ENCODE results near the gene ANKS6. TPM values are rescaled to one million over a fixed set of nuclear protein-coding genes. Genes with fewer than 3 reads are reported as not detected.

Gene ANKS6
- total and polyA plus RNA-seq, 2 of the 8 experiments (the other 6 are each of a cell fraction or from before 2014, with no cell fraction given): 34.1 to 56.3 TPM

DNA sequence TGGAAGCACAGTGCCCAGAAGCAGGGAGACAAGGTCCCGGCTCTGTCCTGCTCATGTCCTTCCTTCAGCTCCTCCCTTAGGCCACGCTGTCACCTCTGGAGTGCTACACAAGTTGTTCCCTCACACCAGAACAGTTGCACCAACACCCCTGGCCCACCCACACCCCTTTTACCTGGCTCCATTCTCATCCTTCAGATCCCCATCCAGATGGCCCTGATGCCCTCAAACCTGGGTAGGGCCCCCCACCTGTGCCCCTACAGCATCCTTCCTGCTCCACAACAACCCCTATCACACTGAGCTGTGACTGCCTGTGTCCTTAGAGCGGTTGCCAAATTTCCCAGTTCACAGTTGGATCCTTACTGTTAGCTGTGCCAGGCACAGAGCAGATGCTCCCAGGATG lies 29.2 kb downstream of the ANKS6 start:
- Histone ChIP-seq H3K27ac (ENCODE audit: low read depth, low read length) (no peak overlapping the region), H3K18ac (ENCODE audit: extremely low read depth, low read length) (no peak overlapping the region), H3K14ac (ENCODE audit: insufficient read length) (no peak overlapping the region), H3K9ac (replicated peaks in 1 of 4; ENCODE audit: extremely low read depth in 1 of 4, low read depth in 3 of 4, low read length in 3 of 4) (no peak overlapping the region), H3K79me1 (ENCODE audit: low read depth, low read length) (no peaks in the 10 kb centered on the region), H2BK12ac (ENCODE audit: low read depth, low read length) (no peak overlapping the region), H4K91ac (replicated peaks; ENCODE audit: insufficient read length, low read length) (no peak overlapping the region), H2BK120ac (replicated peaks; ENCODE audit: low read depth, low read length) (no peak overlapping the region), H2AFZ (ENCODE audit: low read length) (no peak overlapping the region), H3K4me3 (ENCODE audit: extremely low read depth in 1 of 4, insufficient read depth in 2 of 4, low read depth in 3 of 4, low read length in 4 of 4) (no peak overlapping the region), H2BK15ac (ENCODE audit: low read length) (no peak overlapping the region), H3K36me3 (ENCODE audit: control insufficient read depth in 2 of 4, insufficient read depth in 4 of 4, low read length in 3 of 4) (peaks cover 16 to 60% (median 34%) of the 10 kb centered on the region in 4 experiments; a peak in 7 of 8 replicates), H4K20me1 (replicated peaks in 1 of 2; ENCODE audit: control insufficient read depth in 1 of 2, insufficient read depth in 2 of 2, low read length in 2 of 2) (peaks cover 0 to 9% of the 10 kb centered on the region in 2 experiments), H3K27me3 (replicated peaks in 1 of 4; ENCODE audit: control insufficient read depth in 3 of 4, extremely low read depth in 1 of 4, insufficient read depth in 3 of 4, low read length in 3 of 4) (no peaks in the 10 kb centered on the region), H3K4ac (replicated peaks; ENCODE audit: insufficient read length, low read depth, low read length) (no peak overlapping the region), H3K23me2 (ENCODE audit: low read depth, low read length) (no peaks in the 10 kb centered on the region), H3K4me2 (ENCODE audit: insufficient read depth in 1 of 2, low read depth in 2 of 2, low read length in 2 of 2) (no peak overlapping the region), H3K9me3 (ENCODE audit: insufficient read depth in 2 of 2, low read depth in 1 of 2, low read length in 1 of 2) (no peaks in the 10 kb centered on the region), H3K23ac (ENCODE audit: insufficient read length) (no peak overlapping the region), H2BK5ac (ENCODE audit: low read depth, low read length) (no peak overlapping the region), H3K4me1 (replicated peaks in 1 of 4; ENCODE audit: control insufficient read depth in 3 of 4, insufficient read depth in 4 of 4, low read length in 3 of 4) (no peaks in the 10 kb centered on the region; a peak in 2 of 7 replicates), H3K79me2 (ENCODE audit: control insufficient read depth in 1 of 2, insufficient read depth in 2 of 2, low read length in 2 of 2) (no peaks in the 10 kb centered on the region), H4K8ac (ENCODE audit: extremely low read depth, insufficient read depth, low read length) (no peak overlapping the region), H4K5ac (ENCODE audit: insufficient read length, low read depth, low read length) (no peak overlapping the region), H3K56ac (replicated peaks; ENCODE audit: insufficient read length, low read depth, low read length) (no peak overlapping the region), H2BK20ac (ENCODE audit: low read length) (no peak overlapping the region), H2AK5ac (ENCODE audit: low read depth, low read length) (no peak overlapping the region)
- 87% methylated on average over 3 of the region's 3 CpGs; no CpG with 5 or more reads in 1 of the 2 experiments for WGBS, 2 experiments (ENCODE audit: extremely low coverage in 1 of 2, insufficient coverage in 1 of 2, insufficient read length in 1 of 2, insufficient replicate concordance in 2 of 2, low coverage in 1 of 2, low lambda C conversion rate in 2 of 2, missing lambda C conversion rate in 1 of 2)
- DNase-seq (ENCODE audit: low read depth in 1 of 2, low spot score in 2 of 2): no peak
- ChIA-PET CTCF (ENCODE audit: partially characterized antibody) (interaction anchor here (1.1 to 3.6 kb wide), 2 partner anchors 9 to 19 kb away, joined by 3 to 32 read pairs; no protein-coding TSS in a partner anchor), POLR2A (ENCODE audit: partially characterized antibody) (no interaction called here)
- no peak for FAIRE-seq
- no peak for TF ChIP-seq RNF2 (IDR thresholded peaks at IDR 0.05; ENCODE audit: borderline replicate concordance, low read depth, low read length, missing control alignments, poor library complexity, severe bottlenecking)
- TF ChIP-seq GABPA (IDR thresholded peaks at IDR 0.05; ENCODE audit: borderline replicate concordance, insufficient read depth, low read length): no peak
- TF ChIP-seq KDM5A (IDR thresholded peaks at IDR 0.05; ENCODE audit: low read length): no peak
- TF ChIP-seq, protein P1, sequence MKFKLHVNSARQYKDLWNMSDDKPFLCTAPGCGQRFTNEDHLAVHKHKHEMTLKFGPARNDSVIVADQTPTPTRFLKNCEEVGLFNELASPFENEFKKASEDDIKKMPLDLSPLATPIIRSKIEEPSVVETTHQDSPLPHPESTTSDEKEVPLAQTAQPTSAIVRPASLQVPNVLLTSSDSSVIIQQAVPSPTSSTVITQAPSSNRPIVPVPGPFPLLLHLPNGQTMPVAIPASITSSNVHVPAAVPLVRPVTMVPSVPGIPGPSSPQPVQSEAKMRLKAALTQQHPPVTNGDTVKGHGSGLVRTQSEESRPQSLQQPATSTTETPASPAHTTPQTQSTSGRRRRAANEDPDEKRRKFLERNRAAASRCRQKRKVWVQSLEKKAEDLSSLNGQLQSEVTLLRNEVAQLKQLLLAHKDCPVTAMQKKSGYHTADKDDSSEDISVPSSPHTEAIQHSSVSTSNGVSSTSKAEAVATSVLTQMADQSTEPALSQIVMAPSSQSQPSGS (IDR thresholded peaks at IDR 0.05; ENCODE audit: low read length): no peak
- TF ChIP-seq TCF12 (IDR thresholded peaks at IDR 0.05; ENCODE audit: low read depth, low read length): no peak
- no peak for TF ChIP-seq HDAC6 (IDR thresholded peaks at IDR 0.05; ENCODE audit: low read depth, low read length)
- no peak for TF ChIP-seq CTBP2 (IDR thresholded peaks at IDR 0.05; ENCODE audit: borderline replicate concordance, insufficient read depth, insufficient read length, low read length)
- TF ChIP-seq TAF1 (IDR thresholded peaks at IDR 0.05; ENCODE audit: low read depth, low read length): no peak
- no peak for TF ChIP-seq MAFK (IDR thresholded peaks at IDR 0.05; ENCODE audit: low read depth, low read length)
- TF ChIP-seq SP2 (IDR thresholded peaks at IDR 0.05; ENCODE audit: low read length): no peak
- no peak for TF ChIP-seq SIRT6 (IDR thresholded peaks at IDR 0.05; ENCODE audit: low read length)
- no peak for TF ChIP-seq CBX8 (IDR thresholded peaks at IDR 0.05; ENCODE audit: borderline replicate concordance, low read depth, low read length)

Data from H1 (cell line).